NCI-H1105 treated with DMSO at 0.1 percent for 48 hours (cell line): ENCODE measurements around the gene COL4A2.
"Not testable (repeated sequence)": the region's sequence is repeated elsewhere in the genome, so short reads cannot be mapped to it uniquely, and the experiment has no call there.

Source experiments
- DNase-seq: peaks from one replicate; lab custom pipeline; 2025; lab: John Stamatoyannopoulos, UW

COL4A2 gene

GRCh38 chr13:110517505-110518225 is 210.6 kb downstream of the COL4A2 start:
- no peak for DNase-seq

GRCh38 chr13:110518226-110518525 is 211.1 kb downstream of the COL4A2 start:
- no peak for DNase-seq

- no peak for DNase-seq
These were observed 211.5 kb downstream of the COL4A2 start for GRCh38 chr13:110518571-110518970.

- DNase-seq = no peak
These were observed 212.0 kb downstream of the COL4A2 start for GRCh38 chr13:110519046-110519445.

- no peak for DNase-seq
These were observed 212.4 kb downstream of the COL4A2 start for GRCh38 chr13:110519506-110519905.

GRCh38 chr13:110520431-110521295 is 213.6 kb downstream of the COL4A2 start:
- no peak for DNase-seq

- no peak for DNase-seq
These were observed 214.2 kb downstream of the COL4A2 start for GRCh38 chr13:110521296-110521680.

GRCh38 chr13:110521946-110522345 is 214.9 kb downstream of the COL4A2 start:
- no peak for DNase-seq

- DNase-seq = no peak
These were observed 215.6 kb downstream of the COL4A2 start for GRCh38 chr13:110522721-110523120.

GRCh38 chr13:110523180-110523579 is 216.1 kb downstream of the COL4A2 start:
- DNase-seq = no peak

- no peak for DNase-seq
These were observed 216.9 kb downstream of the COL4A2 start for GRCh38 chr13:110523838-110524540.

GRCh38 chr13:110524541-110525257 is 217.6 kb downstream of the COL4A2 start:
- peak; percentile 51 for DNase-seq

GRCh38 chr13:110525328-110526319 is 218.5 kb downstream of the COL4A2 start:
- DNase-seq = peak; percentile 97

- no peak for DNase-seq
These were observed 221.3 kb downstream of the COL4A2 start for GRCh38 chr13:110528371-110528770.

GRCh38 chr13:110528911-110529310 is 221.8 kb downstream of the COL4A2 start:
- no peak for DNase-seq

- no peak for DNase-seq
These were observed 222.6 kb downstream of the COL4A2 start for GRCh38 chr13:110529522-110530311.

GRCh38 chr13:110531100-110531499 is 224.0 kb downstream of the COL4A2 start:
- DNase-seq = no peak

- DNase-seq = no peak
These were observed 224.6 kb downstream of the COL4A2 start for GRCh38 chr13:110531671-110532083.

GRCh38 chr13:110532258-110532657 is 225.2 kb downstream of the COL4A2 start:
- DNase-seq = not testable (repeated sequence)
